IPS DF 6.9 (cell line): Measurements from ENCODE around the gene SDK1.

Experiments used
- DNase-seq: peaks from one replicate; pipeline ENCODE4 v3.0.0-alpha.2; 2013; ENCODE audit warnings: low read depth, low spot score
- H3K27ac ChIP-seq: one replicate; pipeline ENCODE4 v1.5.1; 2013; ENCODE audit warnings: low read length, control low read depth
- H3K27me3 ChIP-seq: 2 replicates; pipeline ENCODE4 v1.6.1; 2013; ENCODE audit warnings: mild to moderate bottlenecking, low read length; ENCODE audit not compliant: control insufficient read depth, insufficient read depth
- H3K36me3 ChIP-seq: 2 replicates; pipeline ENCODE4 v1.6.1; 2013; ENCODE audit warnings: low read length; ENCODE audit not compliant: control insufficient read depth, insufficient read depth
- H3K4me1 ChIP-seq: 2 replicates; pipeline ENCODE4 v1.6.1; 2013; ENCODE audit warnings: low read length; ENCODE audit not compliant: control insufficient read depth, insufficient read depth
- H3K4me3 ChIP-seq: 2 replicates; pipeline ENCODE4 v1.5.1; 2013; ENCODE audit warnings: mild to moderate bottlenecking, low read length
- H3K9me3 ChIP-seq: 2 replicates; pipeline ENCODE4 v1.6.1; 2013; ENCODE audit warnings: low read length, inconsistent platforms; ENCODE audit not compliant: control insufficient read depth, insufficient read depth
- WGBS: extraction: QIAGEN DNeasy Blood & Tissue Kit; methylation state at CpG from one replicate; pipeline ENCODE4 v1.1.7; 2013; ENCODE audit warnings: mixed read lengths, missing lambda C conversion rate; ENCODE audit not compliant: insufficient read length, insufficient coverage; 5-methylcytosine and 5-hydroxymethylcytosine counted together

Gene SDK1

DNA sequence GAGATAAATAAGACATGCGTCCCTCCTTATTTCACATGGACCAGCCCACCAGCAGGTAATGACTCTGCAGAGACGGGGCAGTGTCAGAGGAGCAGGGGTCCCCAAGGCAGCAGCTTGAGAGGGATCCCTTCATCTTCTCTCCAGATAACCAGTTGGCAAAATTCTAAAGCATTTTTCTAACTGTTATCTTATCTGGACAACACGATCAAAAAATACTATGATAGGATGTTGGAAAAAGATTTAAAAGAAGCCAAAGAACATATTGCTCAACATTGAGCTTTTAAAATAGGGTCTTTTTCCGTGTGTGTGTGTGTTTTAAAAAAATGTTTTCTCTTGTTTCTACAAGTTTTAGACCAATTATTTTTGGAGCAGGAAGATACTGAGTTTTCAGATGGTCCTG lies 641.2 kb downstream of the SDK1 start:
- Histone ChIP-seq H3K4me3 (no peak overlapping the region), H3K9me3 (no peaks in the 10 kb centered on the region), H3K36me3 (no peaks in the 10 kb centered on the region), H3K27ac (no peak overlapping the region), H3K4me1 (peaks cover 2% of the 10 kb centered on the region; the same call in 1 of the 2 replicates), H3K27me3 (no peaks in the 10 kb centered on the region)
- no CpG with 5 or more reads among the region's 4 CpGs for WGBS
- no peak for DNase-seq

DNA sequence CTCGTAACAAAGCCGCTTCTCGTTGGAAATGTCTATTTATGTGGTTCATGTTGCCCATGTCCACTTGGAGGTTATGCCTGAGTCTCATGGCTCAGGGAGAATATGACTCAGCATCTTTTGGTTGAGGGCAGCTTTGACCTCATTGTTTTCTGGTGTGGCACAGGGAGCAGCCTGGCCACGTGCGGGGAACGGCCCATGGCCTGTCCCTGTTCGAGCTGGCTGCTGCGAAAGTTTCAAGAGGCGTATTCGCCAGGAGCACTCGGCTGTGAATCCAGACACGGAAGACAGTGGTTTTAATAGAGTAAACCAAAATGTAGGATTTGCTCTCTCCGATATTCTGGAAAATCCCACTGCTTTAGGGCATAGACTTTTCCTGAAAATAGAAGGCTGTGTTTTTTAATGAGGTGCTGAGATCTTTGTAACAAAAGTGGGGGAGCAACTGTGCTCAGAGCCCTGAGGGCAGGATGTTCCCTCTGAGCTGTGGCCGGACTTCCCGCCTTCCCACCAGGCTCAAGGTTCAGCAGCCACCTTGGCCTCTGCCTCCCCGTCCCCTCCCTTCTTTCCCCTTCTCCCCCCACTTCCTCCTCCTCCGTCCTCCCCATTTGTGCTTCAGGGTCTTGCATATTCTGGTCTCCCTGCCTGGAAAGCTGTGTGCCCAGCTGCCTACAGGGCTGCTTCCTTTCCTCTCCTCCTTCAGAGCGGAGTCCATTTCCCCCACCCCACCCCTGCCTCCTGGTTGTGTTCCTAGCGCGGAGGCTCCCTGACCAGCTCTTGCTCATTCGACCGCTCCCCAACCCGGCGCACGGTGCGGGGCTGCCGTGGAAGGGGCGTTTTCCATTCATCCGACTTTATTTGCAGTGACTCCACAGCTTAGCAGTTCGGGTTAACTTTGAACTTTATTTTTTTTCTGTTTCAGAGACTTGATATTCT lies 642.0 kb downstream of the SDK1 start:
- H3K27me3 ChIP-seq = no peaks in the 10 kb centered on the region
- no peak overlapping the region for H3K4me3 ChIP-seq
- H3K9me3 ChIP-seq = no peaks in the 10 kb centered on the region
- no CpG with 5 or more reads among the region's 30 CpGs for WGBS
- H3K36me3 ChIP-seq = no peaks in the 10 kb centered on the region
- peaks cover 2% of the 10 kb centered on the region; the same call in 1 of the 2 replicates for H3K4me1 ChIP-seq
- no peak for DNase-seq
- H3K27ac ChIP-seq = no peak overlapping the region

DNA sequence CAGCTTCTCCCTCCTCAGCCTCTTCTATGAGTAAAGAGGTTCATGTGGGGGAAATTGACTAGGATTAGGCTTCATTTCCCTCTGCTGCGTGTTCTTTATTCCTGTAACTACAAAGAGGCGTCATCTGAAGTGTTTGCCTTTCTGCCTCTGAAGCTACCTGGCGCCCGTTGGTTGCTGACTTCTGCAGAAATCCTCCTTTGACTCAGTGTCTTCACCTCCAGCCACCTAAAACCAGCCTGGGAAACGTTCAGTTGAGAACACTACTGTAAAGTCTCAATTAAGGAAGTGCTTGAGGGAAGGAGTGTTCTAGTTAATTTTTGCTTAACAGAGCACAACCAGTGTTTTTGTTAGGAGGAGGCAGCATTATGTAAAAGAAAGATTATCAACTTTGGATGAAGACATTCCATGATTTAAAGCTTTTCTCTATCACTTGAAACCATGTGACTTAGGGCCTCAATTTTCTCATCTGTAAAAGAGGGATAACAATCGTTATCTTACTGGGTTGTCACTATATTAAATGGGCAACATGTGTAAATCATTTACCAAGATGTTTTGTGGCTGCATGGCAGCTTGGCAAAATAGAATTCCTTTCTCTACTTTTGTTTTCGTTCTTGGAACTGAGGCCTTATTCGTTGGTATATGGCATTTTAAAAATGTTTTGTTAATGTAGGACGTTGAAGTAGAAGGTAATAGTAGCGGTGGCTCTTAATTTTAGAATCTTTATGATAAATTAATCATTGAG lies 642.9 kb downstream of the SDK1 start:
- H3K9me3 ChIP-seq = no peaks in the 10 kb centered on the region
- no peaks in the 10 kb centered on the region for H3K27me3 ChIP-seq
- no peak overlapping the region for H3K27ac ChIP-seq
- DNase-seq = no peak
- 100% methylated on average over 3 of the region's 10 CpGs for WGBS
- no peak overlapping the region for H3K4me3 ChIP-seq
- H3K36me3 ChIP-seq = no peaks in the 10 kb centered on the region
- H3K4me1 ChIP-seq = peaks cover 2% of the 10 kb centered on the region; the same call in 1 of the 2 replicates

DNA sequence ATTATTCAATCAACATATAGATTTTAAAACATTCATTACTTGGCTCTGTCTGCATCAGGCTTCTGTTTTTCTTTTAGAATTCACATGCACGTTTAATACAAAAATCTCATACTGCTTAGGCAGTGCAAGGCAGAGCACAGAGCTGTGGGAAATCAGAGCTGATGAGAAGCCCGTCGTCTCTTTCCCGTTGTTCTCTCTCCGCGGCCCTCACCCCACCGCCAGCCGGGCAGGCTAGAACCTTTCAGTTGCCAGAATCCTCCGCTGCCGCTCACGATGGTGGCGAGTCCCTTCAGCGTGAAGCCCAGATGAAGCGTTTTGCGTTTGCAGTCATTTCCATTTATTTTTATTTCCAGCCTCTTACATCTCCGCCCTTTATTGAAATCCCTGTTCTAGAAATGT lies 648.2 kb downstream of the SDK1 start:
- no CpG with 5 or more reads among the region's 16 CpGs for WGBS
- no peaks in the 10 kb centered on the region for H3K4me1 ChIP-seq
- no peaks in the 10 kb centered on the region for H3K9me3 ChIP-seq
- no peak overlapping the region for H3K4me3 ChIP-seq
- no peaks in the 10 kb centered on the region for H3K36me3 ChIP-seq
- no peak for DNase-seq
- no peak overlapping the region for H3K27ac ChIP-seq
- no peaks in the 10 kb centered on the region for H3K27me3 ChIP-seq

DNA sequence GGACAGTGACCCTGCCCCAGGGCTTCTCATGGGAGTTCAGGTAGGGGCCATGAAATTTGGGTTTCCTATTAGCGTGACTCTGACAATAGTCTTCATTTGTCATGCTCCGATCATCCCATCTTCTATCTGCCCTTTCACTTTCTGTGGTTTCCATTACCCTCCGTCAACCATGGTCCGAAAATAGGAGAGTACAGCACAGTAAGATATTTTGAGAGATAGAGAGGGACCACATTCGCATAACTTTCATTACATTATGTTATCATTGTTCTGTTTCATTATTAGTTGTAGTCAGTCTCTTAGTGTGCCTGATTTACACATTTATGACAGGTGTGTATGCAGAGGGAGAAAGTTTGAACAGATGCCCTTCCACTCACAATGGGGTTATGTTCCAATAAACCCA lies 649.2 kb downstream of the SDK1 start:
- no peaks in the 10 kb centered on the region for H3K27me3 ChIP-seq
- H3K36me3 ChIP-seq = no peaks in the 10 kb centered on the region
- DNase-seq = no peak
- no peak overlapping the region for H3K4me3 ChIP-seq
- WGBS = no CpG with 5 or more reads among the region's 5 CpGs
- no peaks in the 10 kb centered on the region for H3K9me3 ChIP-seq
- H3K4me1 ChIP-seq = no peaks in the 10 kb centered on the region
- no peak overlapping the region for H3K27ac ChIP-seq

DNA sequence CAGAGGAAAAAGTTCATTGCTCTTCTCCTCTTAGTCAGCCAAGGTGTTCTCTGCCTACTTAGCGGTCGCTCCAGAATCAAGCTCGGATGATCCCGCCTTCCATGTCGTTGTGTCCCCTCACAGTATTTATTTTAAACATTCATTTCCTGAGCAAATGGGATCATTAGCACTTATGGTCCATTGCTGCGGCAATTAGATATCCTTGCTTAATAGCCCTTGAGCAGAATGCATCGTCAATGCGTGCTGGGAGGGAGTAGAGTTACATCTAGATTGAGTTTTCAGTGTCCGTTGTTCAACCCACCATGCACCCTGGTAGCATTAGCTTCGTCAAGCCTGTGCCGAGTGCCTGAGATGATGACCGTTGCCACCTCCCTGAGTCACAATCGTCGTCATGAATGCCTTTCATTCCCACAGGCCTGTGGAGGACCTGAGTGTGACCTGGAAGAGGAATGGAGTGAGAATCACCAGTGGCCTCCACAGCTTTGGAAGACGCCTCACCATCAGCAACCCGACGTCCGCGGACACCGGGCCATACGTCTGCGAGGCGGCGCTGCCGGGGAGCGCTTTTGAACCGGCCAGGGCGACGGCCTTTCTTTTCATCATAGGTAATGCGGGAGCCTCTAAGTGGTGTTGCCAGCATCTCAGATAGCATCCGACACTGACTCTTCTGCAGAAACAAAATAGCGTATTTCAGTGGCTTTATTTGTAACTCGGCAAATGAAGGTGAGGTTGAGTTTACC lies 650.4 kb downstream of the SDK1 start:
- Histone ChIP-seq H3K9me3 (no peaks in the 10 kb centered on the region), H3K36me3 (no peaks in the 10 kb centered on the region)

DNA sequence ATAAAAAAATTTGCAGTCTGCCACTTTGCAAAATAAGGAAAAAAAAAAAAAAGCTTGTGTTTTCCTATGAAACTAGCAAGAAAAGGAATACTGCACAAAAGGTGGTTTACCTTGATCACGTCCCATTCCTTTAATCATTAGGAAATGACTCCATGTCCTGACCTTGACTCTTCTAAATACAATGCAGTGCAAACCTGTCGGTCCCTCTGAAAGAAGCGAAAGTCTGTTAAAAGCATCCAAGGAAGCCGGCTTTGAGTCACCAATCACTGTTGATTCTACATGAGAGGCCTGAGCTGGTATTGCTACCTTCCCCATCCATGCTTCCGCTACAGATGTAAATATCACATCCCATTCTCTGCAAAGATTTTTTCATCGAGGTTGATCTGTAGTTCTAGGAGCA lies 652.1 kb downstream of the SDK1 start:
- H3K36me3 ChIP-seq = no peaks in the 10 kb centered on the region
- no peak overlapping the region for H3K4me3 ChIP-seq
- no peaks in the 10 kb centered on the region for H3K27me3 ChIP-seq
- no peak overlapping the region for H3K27ac ChIP-seq
- WGBS = no CpG with 5 or more reads among the region's 6 CpGs
- no peaks in the 10 kb centered on the region for H3K9me3 ChIP-seq
- no peaks in the 10 kb centered on the region for H3K4me1 ChIP-seq
- no peak for DNase-seq

More for the DNA sequence above, 650.4 kb downstream of the SDK1 start:
- no CpG with 5 or more reads among the region's 33 CpGs for WGBS
- Histone ChIP-seq H3K27ac (no peak overlapping the region), H3K27me3 (no peaks in the 10 kb centered on the region), H3K4me3 (no peak overlapping the region), H3K4me1 (no peaks in the 10 kb centered on the region)
- no peak for DNase-seq

DNA sequence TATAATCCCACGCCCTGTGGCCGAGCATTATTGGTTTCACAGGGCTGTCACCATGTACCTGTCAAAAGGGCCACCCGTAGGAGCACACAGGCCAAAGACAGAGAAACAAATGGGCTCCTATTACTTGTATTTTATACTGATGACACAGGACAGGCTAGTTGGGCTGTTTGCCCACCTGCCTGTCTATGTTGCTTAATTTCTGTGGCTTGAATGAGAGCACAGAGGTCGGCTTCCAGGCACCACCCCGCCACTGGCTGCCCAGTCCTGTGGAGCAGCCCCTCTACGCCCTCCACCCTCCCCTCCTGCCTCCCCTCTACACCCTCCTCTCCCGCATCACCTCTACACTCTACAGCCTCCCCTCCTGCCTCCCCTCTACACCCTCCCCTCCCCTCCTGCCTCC lies 652.9 kb downstream of the SDK1 start:
- no peak overlapping the region for H3K27ac ChIP-seq
- no peak for DNase-seq
- no peak overlapping the region for H3K4me3 ChIP-seq
- no peaks in the 10 kb centered on the region for H3K9me3 ChIP-seq
- no CpG with 5 or more reads among the region's 7 CpGs for WGBS
- no peaks in the 10 kb centered on the region for H3K36me3 ChIP-seq
- no peaks in the 10 kb centered on the region for H3K27me3 ChIP-seq
- no peaks in the 10 kb centered on the region for H3K4me1 ChIP-seq

DNA sequence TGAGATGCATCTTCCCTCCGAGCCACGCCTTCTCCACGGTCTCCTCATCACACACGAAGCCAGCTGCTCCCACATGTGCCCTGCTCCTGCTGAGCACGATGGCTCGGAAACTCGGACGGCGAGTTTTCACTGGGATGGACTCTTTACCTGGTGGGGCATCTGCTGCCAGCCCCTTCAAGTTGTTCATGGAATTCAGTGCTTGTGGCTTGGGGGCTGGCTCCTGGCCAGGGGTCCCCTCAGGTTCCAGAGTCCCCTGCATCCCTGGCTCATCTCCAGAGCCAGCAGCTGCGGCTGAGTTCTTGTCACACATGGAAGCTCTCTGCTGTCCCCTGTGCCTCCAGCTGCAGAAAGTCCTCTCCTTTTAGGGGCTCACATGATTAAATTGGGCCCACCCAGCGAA lies 654.0 kb downstream of the SDK1 start:
- Histone ChIP-seq H3K4me3 (no peak overlapping the region), H3K36me3 (no peaks in the 10 kb centered on the region), H3K9me3 (no peaks in the 10 kb centered on the region), H3K4me1 (no peaks in the 10 kb centered on the region), H3K27me3 (no peaks in the 10 kb centered on the region), H3K27ac (no peak overlapping the region)
- no CpG with 5 or more reads among the region's 11 CpGs for WGBS
- DNase-seq = no peak
